HG02798 (cell line): ENCODE results near the gene ACACA.
"Not testable (repeated sequence)": the region's sequence is repeated elsewhere in the genome, so short reads cannot be mapped to it uniquely, and the experiment has no call there.

ENCODE experiments used
- ATAC-seq: cut with Tn5 transposase; IDR thresholded peaks from one replicate; pipeline ENCODE4 v1.9.1; 2021; ENCODE audit warnings: mild to moderate bottlenecking; ENCODE audit not compliant: unreplicated experiment, poor library complexity

Gene ACACA

DNA sequence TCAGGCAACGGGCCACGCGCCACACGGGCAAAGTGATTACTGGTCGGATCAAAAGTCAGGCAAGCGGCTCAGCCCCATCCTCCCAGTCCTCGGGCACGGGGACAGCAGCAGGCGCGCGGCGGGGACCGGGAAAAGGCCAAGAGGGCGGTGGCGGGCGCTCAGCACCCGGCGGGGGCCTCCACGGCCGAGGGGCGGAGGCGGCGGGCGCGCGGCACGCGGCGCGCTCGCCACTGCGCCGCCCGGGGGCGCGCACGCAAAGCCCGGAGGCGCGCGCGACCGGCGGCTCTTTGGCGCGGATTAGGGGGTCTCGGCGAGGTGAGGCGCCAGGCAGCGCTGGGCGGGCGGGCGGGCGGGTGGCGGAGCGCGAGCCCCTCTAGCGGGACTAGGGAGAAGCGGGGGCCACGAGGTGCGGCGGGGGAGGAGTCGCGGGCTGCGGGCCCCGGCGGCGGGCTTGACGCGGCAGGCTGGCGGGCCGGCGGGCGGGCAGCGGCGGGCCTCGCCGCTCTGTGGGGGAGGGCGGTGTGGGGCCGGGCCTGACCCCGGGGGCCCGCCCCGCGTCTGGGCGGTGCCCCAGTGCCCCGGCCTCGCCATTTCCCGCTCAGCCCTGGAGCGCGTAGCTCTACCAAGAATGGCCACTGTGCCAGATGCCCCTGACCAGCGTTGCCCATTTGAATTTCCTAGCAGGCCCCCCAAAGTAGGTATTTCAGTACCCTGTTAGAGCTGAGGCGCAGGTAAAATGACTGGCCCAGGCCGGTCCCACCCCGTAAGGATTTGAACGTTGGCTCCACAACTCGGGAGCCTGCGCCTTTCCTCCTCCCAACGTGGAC lies at the start of gene ACACA, which contains the start of gene TADA2A:
Gene ACACA (minus strand): TSS at position 202 of the 827 bp plus-strand sequence. CDS start 537 bp downstream, outside the sequence.
Gene TADA2A (plus strand): TSS at position 252 of the 827 bp plus-strand sequence. CDS start 4,480 bp downstream, outside the sequence.
- peak; percentile 85 for ATAC-seq

DNA sequence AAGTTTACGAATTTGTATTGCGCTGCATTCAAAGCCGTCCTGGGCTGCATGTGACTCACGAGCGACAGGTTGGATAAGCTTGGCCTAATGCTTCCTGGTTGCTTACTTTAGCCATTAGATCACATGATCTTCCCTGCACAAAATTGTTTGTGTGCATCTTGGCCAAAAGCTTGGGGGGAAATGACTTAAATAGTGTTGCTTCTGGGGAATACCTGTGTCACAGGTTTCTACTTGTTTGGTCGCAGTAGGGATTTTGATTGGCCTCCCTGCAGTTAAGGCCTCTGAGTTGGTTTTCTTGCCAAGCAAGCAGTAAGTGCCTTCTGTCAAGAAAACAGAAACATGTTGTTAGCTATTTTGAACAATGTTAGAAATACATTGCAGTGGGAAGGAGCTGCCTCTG lies 43.5 kb upstream of the ACACA start:
- no peak for ATAC-seq

DNA sequence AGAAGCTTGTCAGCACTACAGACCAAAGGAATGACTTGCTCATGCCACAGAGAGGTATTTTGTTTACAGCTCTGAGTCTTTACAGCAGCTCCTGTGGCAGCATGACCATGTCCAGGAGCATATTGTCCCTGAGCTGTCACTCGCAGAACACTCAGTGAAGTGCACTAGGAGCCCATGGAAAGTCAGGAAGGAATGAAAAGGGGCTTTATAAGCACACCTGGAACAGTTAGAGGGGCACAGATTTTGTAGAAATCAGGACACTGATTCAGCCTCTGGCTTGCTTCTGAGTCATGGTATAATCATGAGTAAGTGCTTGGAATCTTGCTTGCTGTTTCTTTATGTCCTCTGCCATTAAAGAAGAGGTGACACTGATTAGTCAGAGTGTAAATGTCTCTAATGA lies 41.0 kb upstream of the ACACA start:
- ATAC-seq: no peak

DNA sequence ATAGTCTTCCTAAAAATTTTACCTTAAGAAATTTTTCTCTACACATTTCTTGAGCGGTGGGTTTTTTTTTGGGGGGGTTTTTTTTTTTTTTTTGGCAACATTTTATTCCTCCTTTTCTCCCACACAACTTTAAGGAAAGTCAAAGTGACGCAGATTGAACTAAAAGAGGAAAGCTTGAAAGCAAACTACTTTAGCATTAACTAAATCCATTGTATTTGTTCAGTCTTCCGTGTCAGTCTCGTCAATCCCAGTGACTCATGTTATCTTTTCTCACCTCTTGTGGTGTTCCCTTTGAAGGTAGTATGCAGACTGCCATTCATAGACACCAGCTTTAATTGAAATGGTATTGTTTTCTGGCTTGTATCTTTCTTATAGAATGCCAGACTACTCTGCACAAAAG lies 39.4 kb upstream of the ACACA start:
- no peak for ATAC-seq

DNA sequence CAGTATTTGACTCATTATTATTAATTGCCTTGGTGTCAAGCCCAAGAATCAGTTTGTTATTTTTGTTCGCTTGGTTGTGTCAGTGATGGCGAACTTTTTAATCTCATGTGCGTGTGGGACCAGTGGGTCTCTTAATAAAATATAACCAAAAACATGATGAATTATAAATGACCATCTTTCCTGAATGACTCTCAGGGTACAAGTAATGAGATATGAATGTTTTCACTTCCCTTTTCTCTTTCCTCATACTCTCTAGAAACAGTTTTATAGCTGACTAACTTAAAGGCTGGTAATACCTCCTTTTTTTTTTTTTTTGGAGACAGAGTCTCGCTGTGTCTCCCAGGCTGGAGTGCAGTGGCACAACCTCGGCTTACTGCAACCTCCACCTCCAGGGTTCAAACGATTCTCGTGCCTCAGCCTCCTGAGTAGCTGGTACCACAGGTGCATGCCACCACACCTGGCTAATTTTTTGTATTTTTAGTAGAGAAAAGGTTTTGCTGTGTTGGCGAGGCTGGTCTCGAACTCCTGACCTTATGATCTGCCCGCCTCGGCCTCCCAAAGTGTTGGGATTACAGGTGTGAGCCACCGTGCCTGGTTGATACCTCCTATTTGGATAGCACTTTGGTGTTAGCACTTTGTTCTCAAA lies 34.9 kb upstream of the ACACA start:
- not testable (repeated sequence) for ATAC-seq

DNA sequence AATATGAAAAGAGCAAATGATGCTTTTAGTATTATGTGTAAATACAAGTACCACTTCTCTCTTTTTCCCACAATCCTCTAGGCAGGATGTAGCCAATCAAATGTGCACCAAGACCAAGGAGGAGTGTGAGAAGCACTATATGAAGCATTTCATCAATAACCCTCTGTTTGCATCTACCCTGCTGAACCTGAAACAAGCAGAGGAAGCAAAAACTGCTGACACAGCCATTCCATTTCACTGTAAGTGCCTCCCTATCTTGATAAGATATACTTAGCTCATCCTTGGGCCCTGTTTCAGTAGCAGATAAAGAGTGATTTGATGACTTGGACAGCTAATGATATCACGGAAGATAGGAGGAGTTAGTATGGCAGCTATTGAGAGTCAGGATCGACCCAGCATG lies 33.8 kb upstream of the ACACA start:
- ATAC-seq: no peak

DNA sequence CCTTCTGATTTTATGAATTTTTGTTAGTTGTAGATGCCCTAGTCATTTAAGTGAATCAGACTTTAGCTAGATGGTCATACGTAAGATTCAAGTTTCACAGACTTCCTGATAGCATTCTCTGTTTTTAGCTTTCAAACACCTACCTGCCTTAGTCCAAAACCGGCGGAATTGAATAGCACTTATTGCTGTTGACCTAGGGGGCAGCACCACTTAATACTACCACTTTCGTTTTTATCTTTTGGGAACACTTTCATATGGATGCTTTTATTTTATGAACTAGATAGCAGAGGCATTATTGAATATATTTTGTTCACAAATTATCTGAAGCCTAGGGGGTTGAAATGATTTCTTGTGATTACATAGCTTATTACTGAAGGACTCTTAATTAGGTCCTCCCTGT lies 31.5 kb upstream of the ACACA start:
- ATAC-seq: no peak

DNA sequence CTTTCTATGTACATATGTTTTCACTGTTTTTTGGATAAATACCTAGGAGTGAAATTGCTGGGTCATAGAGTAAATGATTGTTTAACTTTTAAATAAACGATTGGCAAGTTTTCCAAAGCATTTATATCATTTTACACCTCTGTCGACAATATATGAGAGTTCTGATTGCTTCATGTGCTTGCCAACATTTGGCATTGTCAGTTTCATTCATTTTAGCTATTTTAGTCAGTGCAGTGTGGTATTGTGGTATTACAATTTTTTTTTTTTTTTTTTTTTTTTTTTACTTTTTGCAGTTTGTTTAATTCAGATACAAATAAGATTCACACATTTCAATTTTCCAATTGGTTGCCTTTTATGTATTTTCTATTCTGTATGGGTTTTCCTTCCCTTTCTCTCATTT lies 26.0 kb upstream of the ACACA start:
- ATAC-seq: no peak

DNA sequence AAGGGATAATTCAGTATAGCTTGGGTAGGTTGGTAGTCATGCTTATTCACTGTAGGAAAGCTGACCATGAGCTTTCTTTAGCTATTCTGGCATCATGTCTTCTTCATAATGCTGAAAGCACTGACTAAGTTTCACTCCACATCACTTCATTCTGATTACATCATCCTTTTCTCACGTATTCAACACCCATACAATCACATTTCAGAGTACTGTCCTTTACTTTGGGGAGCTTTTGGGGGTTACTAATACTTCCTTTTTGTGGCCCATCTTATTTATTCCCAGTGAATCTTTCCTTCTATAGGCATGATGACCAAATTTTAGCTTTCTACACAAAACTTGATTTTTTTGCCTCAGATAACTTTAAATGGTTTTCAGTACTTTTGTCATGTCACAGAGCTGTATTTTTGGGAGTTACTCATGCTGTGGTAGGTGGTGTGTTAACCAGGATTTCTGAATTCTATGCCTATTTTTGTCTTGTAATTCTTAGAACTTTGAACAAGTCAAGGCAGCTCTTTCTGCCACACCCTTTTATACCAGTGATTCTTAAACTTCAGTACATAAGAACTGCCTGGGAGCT lies 23.5 kb upstream of the ACACA start:
- ATAC-seq: peak; percentile 38

DNA sequence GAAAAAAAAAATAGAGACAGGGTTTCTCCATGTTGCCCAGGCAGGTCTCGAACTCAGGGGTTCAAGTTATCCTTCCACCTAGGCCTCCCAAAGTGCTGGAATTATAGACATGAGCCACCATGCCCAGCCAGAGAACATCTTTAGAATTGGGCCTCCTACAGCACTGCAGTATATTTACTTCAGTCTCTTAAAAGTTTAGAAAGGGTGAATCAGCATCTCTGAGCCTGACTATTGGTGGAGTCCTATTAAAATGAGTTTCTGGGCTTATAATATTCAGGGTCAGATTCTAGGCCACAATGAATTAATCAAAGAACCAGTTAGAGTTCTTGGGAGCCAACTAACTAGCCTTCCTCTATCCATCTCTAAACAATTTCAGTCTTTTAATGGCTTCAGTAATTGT lies 22.8 kb upstream of the ACACA start:
- ATAC-seq: no peak

DNA sequence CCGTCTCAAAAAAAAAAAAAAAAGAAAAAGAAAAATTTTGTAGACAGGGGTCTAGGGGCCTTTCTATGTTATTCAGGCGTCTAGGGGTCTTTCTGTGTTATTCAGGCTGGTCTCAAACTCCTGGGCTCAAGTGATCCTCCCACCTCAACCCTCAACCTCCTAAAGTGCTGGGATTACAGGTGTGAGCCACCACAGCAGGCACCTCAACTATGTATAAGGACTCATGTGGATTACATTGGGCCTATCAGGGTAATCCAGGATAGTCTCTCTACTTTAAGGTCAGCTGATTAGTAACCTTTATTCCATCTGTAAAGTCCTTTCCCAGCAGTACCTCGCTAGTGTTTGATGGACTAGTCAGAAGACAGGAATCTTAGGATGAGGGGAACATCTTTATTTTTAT lies 22.4 kb upstream of the ACACA start:
- no peak for ATAC-seq

DNA sequence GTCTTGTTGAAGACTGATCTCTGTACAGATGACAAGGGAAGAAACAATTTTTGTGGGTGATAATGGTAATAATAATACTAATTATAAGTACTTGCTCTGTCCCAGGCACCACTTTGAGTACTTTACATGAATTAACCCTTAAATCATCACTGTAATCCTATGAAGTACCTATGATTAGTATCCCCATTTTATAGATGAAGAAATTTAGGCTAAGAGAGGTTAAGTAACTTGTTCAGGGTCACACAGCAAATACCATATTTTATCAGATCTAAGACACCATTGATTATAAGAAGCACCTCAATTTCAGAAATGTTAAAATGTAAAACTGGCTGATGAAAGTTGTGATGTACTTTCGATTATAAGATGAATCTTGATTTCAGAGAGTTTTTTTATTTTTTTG lies 18.6 kb upstream of the ACACA start:
- ATAC-seq: no peak

DNA sequence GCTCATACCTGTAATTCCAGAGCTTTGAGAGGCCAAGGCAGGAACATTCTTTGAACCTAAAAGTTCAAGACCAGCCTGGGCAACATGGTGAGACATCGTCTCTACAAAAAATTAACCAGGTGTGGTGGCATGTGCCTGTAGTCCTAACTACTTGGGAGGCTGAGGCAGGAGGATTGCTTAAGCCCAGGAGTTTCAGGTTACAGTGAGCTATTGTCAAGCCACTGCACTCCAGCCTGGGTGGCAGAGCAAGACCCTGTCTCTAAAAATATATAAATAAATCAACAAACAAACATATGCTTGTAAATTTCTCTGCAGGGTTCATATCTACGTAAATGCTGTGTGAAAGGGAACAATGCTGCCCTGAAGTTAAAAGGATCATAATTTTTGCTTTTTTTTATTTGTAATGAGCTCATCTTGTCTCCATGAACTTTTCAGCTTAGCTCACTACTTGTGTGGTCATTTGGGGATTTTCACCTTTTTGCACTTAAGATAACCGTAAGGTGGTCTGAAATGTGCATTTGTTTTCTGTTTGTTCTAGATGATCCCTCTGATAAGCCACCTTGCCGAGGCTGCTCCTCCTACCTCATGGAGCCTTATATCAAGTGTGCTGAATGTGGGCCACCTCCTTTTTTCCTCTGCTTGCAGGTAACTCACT lies 16.5 kb upstream of the ACACA start:
- no peak for ATAC-seq

DNA sequence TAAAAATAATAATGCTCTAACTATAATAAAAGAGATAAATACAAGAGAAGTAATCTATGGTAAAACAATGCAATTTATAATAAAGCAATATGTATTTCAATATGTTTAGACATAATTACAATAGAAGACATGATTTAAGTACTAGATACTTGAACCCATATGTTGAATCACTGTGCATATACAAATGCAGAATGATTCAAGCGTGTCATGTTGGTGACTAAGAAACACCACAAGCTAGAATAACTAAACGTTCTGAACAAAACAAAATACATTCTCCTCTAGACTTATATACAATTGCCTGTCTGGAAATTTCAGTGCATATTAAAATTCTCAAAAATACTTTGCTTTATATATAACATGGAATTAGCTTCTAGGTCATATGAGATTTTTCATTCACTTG lies 11.2 kb upstream of the ACACA start:
- ATAC-seq: no peak

DNA sequence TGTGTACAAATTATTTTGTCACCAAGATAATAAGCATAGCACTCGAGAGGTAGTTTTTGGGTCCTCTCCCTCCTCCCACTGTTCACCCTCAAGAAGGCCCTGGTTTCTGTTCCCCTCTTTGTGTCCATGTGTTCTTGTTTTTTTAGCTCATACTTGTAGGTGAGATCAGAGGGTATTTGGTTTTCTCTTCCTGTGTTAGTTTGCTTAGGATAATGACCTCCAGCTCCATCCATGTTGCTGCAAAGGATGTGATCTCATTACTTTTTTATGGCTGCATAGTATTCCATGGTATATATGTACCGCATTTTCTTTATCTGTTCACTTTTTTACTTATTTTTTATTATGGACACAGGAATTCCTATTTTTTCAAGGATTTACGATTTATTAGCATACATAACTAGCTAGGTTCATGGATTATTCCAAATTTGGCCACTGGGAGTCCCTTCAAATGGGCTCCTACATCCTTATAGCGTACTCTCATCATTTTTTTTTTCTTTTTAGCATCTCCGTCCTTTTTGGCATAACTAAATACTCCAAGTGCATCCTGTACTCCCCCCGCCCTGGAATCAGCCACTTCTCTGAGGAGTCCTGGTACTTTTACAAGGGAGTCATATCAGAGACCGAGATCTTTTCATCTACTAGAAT lies 7.4 kb upstream of the ACACA start:
- no peak for ATAC-seq

DNA sequence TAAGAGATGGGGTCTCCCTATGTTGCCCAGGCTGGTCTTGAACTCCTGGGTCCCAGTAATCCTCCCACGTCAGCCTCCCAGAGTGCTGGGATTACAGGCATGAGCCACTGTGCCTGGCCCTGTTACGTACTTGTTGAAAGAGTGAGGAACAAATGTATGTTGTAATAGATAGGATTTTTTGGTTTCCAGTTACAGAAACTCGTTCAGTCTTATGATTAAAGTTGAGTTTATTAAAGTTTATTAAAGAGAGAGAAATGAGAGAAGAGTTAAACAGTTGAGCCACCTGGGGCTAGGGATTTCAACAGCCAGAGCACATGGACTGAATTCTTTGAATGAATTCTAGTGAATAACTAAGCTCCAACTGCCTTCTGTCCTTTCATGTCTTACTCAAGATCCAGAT lies 3.7 kb upstream of the ACACA start:
- ATAC-seq: no peak

DNA sequence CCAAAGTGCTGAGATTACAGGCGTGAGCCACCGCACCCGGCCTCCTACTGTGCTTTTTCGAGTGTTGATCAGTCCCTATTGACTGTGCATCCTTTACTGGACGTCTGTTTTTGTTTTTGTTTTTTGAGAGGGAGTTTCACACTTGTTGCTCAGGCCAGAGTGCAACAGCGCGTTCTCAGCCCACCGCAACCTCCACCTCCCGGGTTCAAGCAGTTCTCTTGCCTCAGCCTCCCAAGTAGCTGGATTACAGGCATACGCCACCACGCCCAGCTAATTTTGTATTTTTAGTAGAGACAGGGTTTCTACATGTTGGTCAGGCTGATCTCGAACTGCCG lies 1.5 kb upstream of the ACACA start:
- ATAC-seq: not testable (repeated sequence)

DNA sequence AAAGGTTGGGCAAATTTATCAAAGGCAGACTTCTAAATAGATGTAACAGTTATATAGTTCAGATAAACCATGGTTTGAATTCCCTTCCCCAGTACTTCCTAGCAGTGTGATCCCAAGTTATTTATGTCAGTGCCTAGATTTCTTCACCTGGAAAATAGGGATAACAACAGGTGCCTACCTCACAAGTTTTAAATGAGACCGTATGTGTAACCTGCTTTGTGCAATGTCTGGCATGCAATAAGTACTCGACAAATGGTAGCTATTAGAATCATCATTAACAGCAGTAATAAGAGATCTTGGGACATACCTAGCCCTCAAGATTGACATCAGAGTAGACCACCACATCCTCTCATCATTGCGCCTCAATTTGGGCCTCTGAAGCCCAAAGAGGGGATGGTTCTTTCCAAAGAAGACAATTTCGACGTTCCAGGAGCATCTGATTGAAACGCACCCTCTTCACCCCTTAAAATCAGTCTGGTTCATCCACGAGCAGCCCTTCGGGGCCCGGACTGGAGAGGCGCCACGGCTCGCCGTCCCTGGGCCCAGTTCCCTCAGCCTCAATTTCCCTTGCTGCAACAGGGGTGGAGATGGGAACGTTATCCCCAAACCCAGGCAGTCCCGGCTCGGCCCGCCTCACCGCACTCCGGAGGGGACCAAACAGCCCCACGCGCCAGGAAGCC lies 541 bp downstream of the ACACA start:
- ATAC-seq: peak; percentile 32

DNA sequence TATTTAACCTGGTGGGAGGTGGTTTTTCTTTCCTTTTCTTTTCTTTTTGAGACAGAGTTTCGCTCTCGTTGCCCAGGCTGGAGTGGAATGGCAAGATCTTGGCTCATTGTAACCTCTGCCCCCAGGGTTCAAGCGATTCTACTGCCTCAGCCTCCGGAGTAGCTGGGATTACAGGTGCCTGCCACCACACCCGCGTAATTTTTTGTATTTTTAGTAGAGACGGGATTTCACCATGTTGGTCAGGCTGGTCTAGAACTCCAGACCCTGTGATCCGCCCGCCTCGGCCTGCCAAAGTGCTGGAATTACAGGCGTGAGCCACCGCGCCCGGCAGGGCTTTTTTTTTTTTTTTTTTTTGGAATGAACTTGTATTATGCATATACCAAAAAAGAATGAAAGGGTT lies 1.1 kb downstream of the ACACA start:
- ATAC-seq: not testable (repeated sequence)

DNA sequence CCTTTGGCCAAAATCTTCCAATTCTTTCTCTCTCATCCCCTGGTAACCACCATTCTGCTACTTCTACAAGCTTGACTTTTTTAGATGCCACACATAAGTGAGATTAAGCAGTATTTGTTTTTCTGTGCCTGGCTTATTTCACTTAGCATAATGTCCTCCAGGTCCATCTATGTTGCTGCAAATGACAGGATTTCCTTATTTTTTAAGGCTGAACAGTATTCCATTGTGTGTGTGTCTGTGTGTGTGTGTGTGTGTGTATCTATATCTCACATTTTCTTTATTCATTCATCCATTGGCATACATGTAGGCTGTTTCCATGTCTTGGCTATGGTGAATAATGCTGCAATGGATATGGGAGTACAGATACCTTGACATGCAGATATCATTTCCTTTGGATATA lies 6.1 kb downstream of the ACACA start:
- no peak for ATAC-seq
